ENCODE data around the gene DENND1A.
"Not testable (repeated sequence)": the region's sequence is repeated elsewhere in the genome, so short reads cannot be mapped to it uniquely, and the experiment has no call there.

The DENND1A gene

DNA sequence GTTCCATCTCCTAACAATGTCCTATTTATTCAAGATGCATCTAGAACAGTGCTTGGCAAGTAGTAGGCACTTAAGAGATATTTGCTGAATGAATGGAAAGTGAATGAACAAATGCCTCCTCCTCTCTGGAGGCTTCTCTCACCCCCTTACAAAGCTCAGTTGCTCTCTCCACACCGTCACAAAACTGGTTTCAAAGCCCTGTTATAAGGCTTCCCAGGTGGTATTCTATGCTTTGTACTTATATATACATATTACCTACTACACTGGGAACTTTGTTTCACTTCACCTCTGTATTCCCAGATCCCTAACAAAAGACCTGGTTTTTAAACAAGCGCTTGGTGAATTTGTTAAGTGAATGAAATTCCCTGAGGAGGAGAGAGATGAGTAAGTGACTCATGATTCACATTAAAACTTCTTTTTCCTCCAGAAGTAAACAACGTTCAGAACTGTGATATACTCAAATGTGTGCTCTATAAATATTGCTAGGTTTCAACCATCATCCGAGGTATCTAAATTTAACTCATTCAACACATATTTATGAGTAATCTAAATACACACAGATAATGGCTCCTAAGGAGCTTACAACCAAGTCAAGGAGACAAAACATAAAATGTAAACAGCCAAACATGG lies 36.0 kb downstream of the DENND1A start:
- no peak overlapping the region for H2BK120ac ChIP-seq (ENCODE audit: low read depth, low read length)
- H3K79me1 ChIP-seq (ENCODE audit: low read depth, low read length): no peaks in the 10 kb centered on the region
- no peak overlapping the region for H3K4me2 ChIP-seq (ENCODE audit: insufficient read depth, low read length, poor library complexity, severe bottlenecking)
- no peak overlapping the region for H3K14ac ChIP-seq (ENCODE audit: low read length)
- WGBS, 2 donors (ENCODE audit: extremely low coverage in 2 of 2, insufficient read length in 2 of 2, insufficient replicate concordance in 1 of 2): no CpG with 5 or more reads among the region's 4 CpGs
- H2AFZ ChIP-seq (ENCODE audit: low read length): no peak overlapping the region
- H4K91ac ChIP-seq (ENCODE audit: low read depth, low read length, poor library complexity): no peak overlapping the region
- H3K4me3 ChIP-seq (ENCODE audit: low read length in 2 of 2): no peak overlapping the region
- H3K18ac ChIP-seq (ENCODE audit: low read length): no peak overlapping the region
- no peak overlapping the region for H3K23ac ChIP-seq (ENCODE audit: low read depth, low read length, poor library complexity)
- DNase-seq (ENCODE audit: low spot score): no peak
- peaks cover 1 to 17% of the 10 kb centered on the region in 2 donors for H3K4me1 ChIP-seq (ENCODE audit: control insufficient read depth in 2 of 2, insufficient read depth in 1 of 2, low read depth in 1 of 2, low read length in 2 of 2)
- no peak overlapping the region for H2AK5ac ChIP-seq (ENCODE audit: low read depth, low read length)
- no peak overlapping the region for H3K4ac ChIP-seq (ENCODE audit: low read length)
- H2BK12ac ChIP-seq (ENCODE audit: low read length): no peak overlapping the region
- H3K9me3 ChIP-seq (replicated peaks in 1 of 2; ENCODE audit: control insufficient read depth in 2 of 2, insufficient read depth in 1 of 2, low read depth in 1 of 2, low read length in 2 of 2): no peaks in the 10 kb centered on the region
- H4K8ac ChIP-seq (ENCODE audit: low read depth, low read length): no peak overlapping the region
- no peak overlapping the region for H2BK5ac ChIP-seq (ENCODE audit: low read length)
- no peaks in the 10 kb centered on the region for H3K27me3 ChIP-seq (ENCODE audit: control insufficient read depth in 3 of 3, insufficient read depth in 3 of 3, low read depth in 1 of 3, low read length in 3 of 3)
- no peak overlapping the region for H3K9ac ChIP-seq (ENCODE audit: low read depth, low read length, poor library complexity)
- peak overlapping the region; percentile 30 for H3K27ac ChIP-seq (replicated peaks; ENCODE audit: low read length)
- H3K36me3 ChIP-seq (replicated peaks in 1 of 2; ENCODE audit: control insufficient read depth in 2 of 2, insufficient read depth in 2 of 2, low read length in 2 of 2): no peaks in the 10 kb centered on the region
- H2BK15ac ChIP-seq (ENCODE audit: low read length): no peak overlapping the region

DNA sequence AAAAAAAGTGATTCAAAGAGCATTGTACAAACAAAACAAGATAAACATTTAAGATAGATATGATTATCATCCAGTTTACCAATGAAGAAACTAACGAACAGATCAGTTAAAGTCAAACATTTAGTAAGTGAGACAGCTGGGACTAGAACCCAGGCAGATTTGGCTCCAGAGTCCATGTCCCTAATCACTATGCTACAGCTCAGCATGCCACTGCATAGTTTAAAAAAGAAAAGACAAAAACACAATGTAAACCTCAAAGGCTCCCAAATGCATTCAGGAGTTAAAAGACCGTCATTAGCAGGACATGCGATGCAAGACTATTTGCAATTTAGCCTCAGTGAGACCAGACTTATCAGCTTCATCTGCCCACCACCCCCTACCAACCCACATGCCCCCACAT lies 36.8 kb downstream of the DENND1A start:
- peak overlapping the region; percentile 29 for H3K27ac ChIP-seq (replicated peaks; ENCODE audit: low read length)
- no peak overlapping the region for H4K8ac ChIP-seq (ENCODE audit: low read depth, low read length)
- no peak overlapping the region for H3K14ac ChIP-seq (ENCODE audit: low read length)
- no peaks in the 10 kb centered on the region for H3K36me3 ChIP-seq (replicated peaks in 1 of 2; ENCODE audit: control insufficient read depth in 2 of 2, insufficient read depth in 2 of 2, low read length in 2 of 2)
- no peak overlapping the region for H2BK120ac ChIP-seq (ENCODE audit: low read depth, low read length)
- H3K79me1 ChIP-seq (ENCODE audit: low read depth, low read length): no peaks in the 10 kb centered on the region
- no peak overlapping the region for H4K91ac ChIP-seq (ENCODE audit: low read depth, low read length, poor library complexity)
- peaks cover 0 to 4% of the 10 kb centered on the region in 2 donors for H3K9me3 ChIP-seq (replicated peaks in 1 of 2; ENCODE audit: control insufficient read depth in 2 of 2, insufficient read depth in 1 of 2, low read depth in 1 of 2, low read length in 2 of 2)
- no peak for DNase-seq (ENCODE audit: low spot score)
- no CpG with 5 or more reads among the region's 3 CpGs for WGBS, 2 donors (ENCODE audit: extremely low coverage in 2 of 2, insufficient read length in 2 of 2, insufficient replicate concordance in 1 of 2)
- H3K4ac ChIP-seq (ENCODE audit: low read length): no peak overlapping the region
- H3K4me3 ChIP-seq (ENCODE audit: low read length in 2 of 2): no peak overlapping the region
- no peak overlapping the region for H3K4me2 ChIP-seq (ENCODE audit: insufficient read depth, low read length, poor library complexity, severe bottlenecking)
- H2BK15ac ChIP-seq (ENCODE audit: low read length): no peak overlapping the region
- H3K4me1 ChIP-seq (ENCODE audit: control insufficient read depth in 2 of 2, insufficient read depth in 1 of 2, low read depth in 1 of 2, low read length in 2 of 2): peaks cover 1 to 17% of the 10 kb centered on the region in 2 donors
- no peak overlapping the region for H2BK5ac ChIP-seq (ENCODE audit: low read length)
- no peak overlapping the region for H3K23ac ChIP-seq (ENCODE audit: low read depth, low read length, poor library complexity)
- no peak overlapping the region for H3K18ac ChIP-seq (ENCODE audit: low read length)
- no peak overlapping the region for H2BK12ac ChIP-seq (ENCODE audit: low read length)
- no peak overlapping the region for H2AFZ ChIP-seq (ENCODE audit: low read length)
- no peak overlapping the region for H2AK5ac ChIP-seq (ENCODE audit: low read depth, low read length)
- H3K9ac ChIP-seq (ENCODE audit: low read depth, low read length, poor library complexity): no peak overlapping the region
- no peaks in the 10 kb centered on the region for H3K27me3 ChIP-seq (ENCODE audit: control insufficient read depth in 3 of 3, insufficient read depth in 3 of 3, low read depth in 1 of 3, low read length in 3 of 3)

DNA sequence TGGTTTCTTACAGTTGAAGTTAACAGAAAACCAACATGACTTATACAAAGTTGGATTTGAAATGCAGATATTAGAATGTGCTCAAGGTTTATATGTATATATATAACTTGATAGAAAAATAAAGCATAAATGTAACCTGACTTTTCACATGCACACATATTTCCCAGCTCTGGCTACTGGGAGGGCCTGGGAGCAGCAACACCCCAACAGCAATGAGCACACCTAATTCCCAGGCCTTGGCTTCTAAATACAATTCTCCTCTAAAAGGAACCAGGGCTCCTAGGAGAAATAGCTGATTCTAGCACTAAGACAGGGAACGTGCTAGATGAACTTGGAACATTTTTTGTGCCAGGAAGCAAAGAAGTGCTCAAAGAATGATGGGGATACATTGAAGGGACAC lies 42.1 kb downstream of the DENND1A start:
- no peak overlapping the region for H3K9ac ChIP-seq (ENCODE audit: low read depth, low read length, poor library complexity)
- H3K36me3 ChIP-seq (replicated peaks in 1 of 2; ENCODE audit: control insufficient read depth in 2 of 2, insufficient read depth in 2 of 2, low read length in 2 of 2): peaks cover 0 to 6% of the 10 kb centered on the region in 2 donors
- H2BK5ac ChIP-seq (ENCODE audit: low read length): no peak overlapping the region
- no peak overlapping the region for H2BK15ac ChIP-seq (ENCODE audit: low read length)
- H2BK12ac ChIP-seq (ENCODE audit: low read length): no peak overlapping the region
- peaks cover 6 to 16% of the 10 kb centered on the region in 2 donors for H3K9me3 ChIP-seq (replicated peaks in 1 of 2; ENCODE audit: control insufficient read depth in 2 of 2, insufficient read depth in 1 of 2, low read depth in 1 of 2, low read length in 2 of 2)
- no peaks in the 10 kb centered on the region for H3K27me3 ChIP-seq (ENCODE audit: control insufficient read depth in 3 of 3, insufficient read depth in 3 of 3, low read depth in 1 of 3, low read length in 3 of 3)
- H3K18ac ChIP-seq (ENCODE audit: low read length): no peak overlapping the region
- H3K4me1 ChIP-seq (ENCODE audit: control insufficient read depth in 2 of 2, insufficient read depth in 1 of 2, low read depth in 1 of 2, low read length in 2 of 2): peaks cover 0 to 11% of the 10 kb centered on the region in 2 donors
- no peak overlapping the region for H2BK120ac ChIP-seq (ENCODE audit: low read depth, low read length)
- H3K23ac ChIP-seq (ENCODE audit: low read depth, low read length, poor library complexity): no peak overlapping the region
- no peak overlapping the region for H4K91ac ChIP-seq (ENCODE audit: low read depth, low read length, poor library complexity)
- no peak overlapping the region for H2AK5ac ChIP-seq (ENCODE audit: low read depth, low read length)
- H3K4ac ChIP-seq (ENCODE audit: low read length): no peak overlapping the region
- no peak overlapping the region for H2AFZ ChIP-seq (ENCODE audit: low read length)
- H4K8ac ChIP-seq (ENCODE audit: low read depth, low read length): no peak overlapping the region
- DNase-seq (ENCODE audit: low spot score): no peak
- no CpG with 5 or more reads among the region's 1 CpG for WGBS, 2 donors (ENCODE audit: extremely low coverage in 2 of 2, insufficient read length in 2 of 2, insufficient replicate concordance in 1 of 2)
- peaks cover 7% of the 10 kb centered on the region for H3K79me1 ChIP-seq (ENCODE audit: low read depth, low read length)
- no peak overlapping the region for H3K27ac ChIP-seq (replicated peaks; ENCODE audit: low read length)
- H3K14ac ChIP-seq (ENCODE audit: low read length): no peak overlapping the region
- H3K4me2 ChIP-seq (ENCODE audit: insufficient read depth, low read length, poor library complexity, severe bottlenecking): no peak overlapping the region
- no peak overlapping the region for H3K4me3 ChIP-seq (ENCODE audit: low read length in 2 of 2)

DNA sequence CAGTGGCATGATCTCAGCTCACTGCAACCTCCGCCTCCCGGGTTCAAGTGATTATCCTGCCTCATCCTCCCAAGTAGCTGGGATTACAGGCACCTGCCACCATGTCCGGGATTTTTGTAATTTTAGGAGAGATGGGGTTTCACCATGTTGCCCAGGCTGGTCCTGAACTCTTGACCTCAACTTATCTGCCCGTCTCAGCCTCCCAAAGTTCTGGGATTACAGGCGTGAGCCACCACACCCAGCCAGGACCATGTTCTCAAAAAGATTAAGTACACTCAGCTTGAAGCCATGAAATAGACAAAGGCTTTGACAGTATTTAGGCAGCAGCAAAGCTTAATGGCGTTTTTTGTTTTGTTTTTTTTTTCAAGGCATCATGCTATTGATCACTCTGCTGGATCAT lies 44.1 kb downstream of the DENND1A start:
- not testable (repeated sequence) for H3K4ac ChIP-seq (ENCODE audit: low read length); H3K18ac ChIP-seq (ENCODE audit: low read length); H2AFZ ChIP-seq (ENCODE audit: low read length); H2BK5ac ChIP-seq (ENCODE audit: low read length); H2AK5ac ChIP-seq (ENCODE audit: low read depth, low read length); H4K8ac ChIP-seq (ENCODE audit: low read depth, low read length); H3K79me1 ChIP-seq (ENCODE audit: low read depth, low read length); DNase-seq (ENCODE audit: low spot score); H3K9ac ChIP-seq (ENCODE audit: low read depth, low read length, poor library complexity); H3K4me1 ChIP-seq (ENCODE audit: control insufficient read depth in 2 of 2, insufficient read depth in 1 of 2, low read depth in 1 of 2, low read length in 2 of 2); H3K36me3 ChIP-seq (replicated peaks in 1 of 2; ENCODE audit: control insufficient read depth in 2 of 2, insufficient read depth in 2 of 2, low read length in 2 of 2); H3K14ac ChIP-seq (ENCODE audit: low read length); H3K23ac ChIP-seq (ENCODE audit: low read depth, low read length, poor library complexity); H3K27me3 ChIP-seq (ENCODE audit: control insufficient read depth in 3 of 3, insufficient read depth in 3 of 3, low read depth in 1 of 3, low read length in 3 of 3); H2BK12ac ChIP-seq (ENCODE audit: low read length); H3K27ac ChIP-seq (replicated peaks; ENCODE audit: low read length); H2BK120ac ChIP-seq (ENCODE audit: low read depth, low read length); H4K91ac ChIP-seq (ENCODE audit: low read depth, low read length, poor library complexity); H3K4me3 ChIP-seq (ENCODE audit: low read length in 2 of 2); H3K4me2 ChIP-seq (ENCODE audit: insufficient read depth, low read length, poor library complexity, severe bottlenecking); H2BK15ac ChIP-seq (ENCODE audit: low read length)
- no CpG with 5 or more reads among the region's 6 CpGs for WGBS, 2 donors (ENCODE audit: extremely low coverage in 2 of 2, insufficient read length in 2 of 2, insufficient replicate concordance in 1 of 2)
- peaks cover 6 to 16% of the 10 kb centered on the region in 2 donors for H3K9me3 ChIP-seq (replicated peaks in 1 of 2; ENCODE audit: control insufficient read depth in 2 of 2, insufficient read depth in 1 of 2, low read depth in 1 of 2, low read length in 2 of 2)

Data from neuronal stem cell (in vitro differentiated cells).